Neuronal stem cell (in vitro differentiated cells): ENCODE measurements around the gene DDX39A.
A peak's percentile ranks its signal among the peaks of the same experiment; 100 is the strongest.

Experiments
- DNase-seq: peaks from one replicate; pipeline ENCODE4 v3.0.0-alpha.2; 2013; ENCODE audit warnings: low spot score
- H2AFZ ChIP-seq: one replicate; pipeline ENCODE4 v1.6.1; 2013; ENCODE audit warnings: mild to moderate bottlenecking, low read length, inconsistent platforms
- H2AK5ac ChIP-seq: 2 replicates; pipeline ENCODE4 v1.6.1; 2013; ENCODE audit warnings: low read depth, mild to moderate bottlenecking, inconsistent platforms, low read length, moderate library complexity, mixed read lengths
- H2BK120ac ChIP-seq: 2 replicates; pipeline ENCODE4 v1.6.1; 2013; ENCODE audit warnings: low read depth, mild to moderate bottlenecking, inconsistent platforms, low read length, moderate library complexity, mixed read lengths
- H2BK12ac ChIP-seq: one replicate; pipeline ENCODE4 v1.6.1; 2013; ENCODE audit warnings: low read length, inconsistent platforms
- H2BK15ac ChIP-seq: 2 replicates; pipeline ENCODE4 v1.6.1; 2013; ENCODE audit warnings: mild to moderate bottlenecking, low read length, inconsistent platforms, mixed read lengths
- H2BK5ac ChIP-seq: one replicate; pipeline ENCODE4 v1.6.1; 2013; ENCODE audit warnings: inconsistent platforms, mild to moderate bottlenecking, low read length, moderate library complexity
- H3K14ac ChIP-seq: one replicate; pipeline ENCODE4 v1.6.1; 2013; ENCODE audit warnings: low read length, inconsistent platforms
- H3K18ac ChIP-seq: 2 replicates; pipeline ENCODE4 v1.6.1; 2013; ENCODE audit warnings: low read length, inconsistent platforms
- H3K23ac ChIP-seq: 2 replicates; pipeline ENCODE4 v1.6.1; 2013; ENCODE audit warnings: low read depth, mild to moderate bottlenecking, mixed read lengths, low read length, inconsistent platforms; ENCODE audit not compliant: poor library complexity
- H3K27ac ChIP-seq: replicated peaks from 3 replicates; pipeline ENCODE4 v1.5.1; 2013; ENCODE audit warnings: low read length, inconsistent platforms
- H3K27me3 ChIP-seq, 3 experiments: 2 replicates each; pipeline ENCODE4 v1.6.1; 2013; ENCODE audit warnings: low read length in 3 of 3, mild to moderate bottlenecking in 2 of 3, inconsistent platforms in 1 of 3, low read depth in 1 of 3, mixed read lengths in 1 of 3, moderate library complexity in 1 of 3; ENCODE audit not compliant: control insufficient read depth in 3 of 3, insufficient read depth in 3 of 3
- H3K36me3 ChIP-seq, 2 donors: replicated peaks in 1 of 2; 2 replicates each; pipeline ENCODE4 v1.6.1; 2013; ENCODE audit warnings: low read length in 2 of 2; ENCODE audit not compliant: control insufficient read depth in 2 of 2, insufficient read depth in 2 of 2
- H3K4ac ChIP-seq: 2 replicates; pipeline ENCODE4 v1.6.1; 2013; ENCODE audit warnings: inconsistent platforms, mild to moderate bottlenecking, low read length, moderate library complexity
- H3K4me1 ChIP-seq, 2 donors: 1 replicate in 1 of 2; 2 replicates in 1 of 2; pipeline ENCODE4 v1.6.1; 2013; ENCODE audit warnings: low read length in 2 of 2, low read depth in 1 of 2; ENCODE audit not compliant: control insufficient read depth in 2 of 2, insufficient read depth in 1 of 2
- H3K4me2 ChIP-seq: one replicate; pipeline ENCODE4 v1.6.1; 2013; ENCODE audit warnings: mild to moderate bottlenecking, low read length, inconsistent platforms; ENCODE audit not compliant: insufficient read depth, poor library complexity, severe bottlenecking
- H3K4me3 ChIP-seq, 2 donors: 2 replicates each; pipeline ENCODE4 v1.5.1; 2013; ENCODE audit warnings: low read length in 2 of 2, mild to moderate bottlenecking in 2 of 2, inconsistent platforms in 1 of 2, moderate library complexity in 1 of 2
- H3K79me1 ChIP-seq: one replicate; pipeline ENCODE4 v1.6.1; 2013; ENCODE audit warnings: low read depth, mild to moderate bottlenecking, inconsistent platforms, low read length, moderate library complexity
- H3K9ac ChIP-seq: one replicate; pipeline ENCODE4 v1.6.1; 2013; ENCODE audit warnings: mild to moderate bottlenecking, low read depth, low read length, inconsistent platforms; ENCODE audit not compliant: poor library complexity
- H3K9me3 ChIP-seq, 2 donors: replicated peaks in 1 of 2; 2 replicates each; pipeline versions ENCODE3 to v1.6.1; 2013; ENCODE audit warnings: low read length in 2 of 2, mild to moderate bottlenecking in 2 of 2, inconsistent platforms in 1 of 2, low read depth in 1 of 2, mixed read lengths in 1 of 2, moderate library complexity in 1 of 2; ENCODE audit not compliant: control insufficient read depth in 2 of 2, insufficient read depth in 1 of 2
- H4K8ac ChIP-seq: one replicate; pipeline ENCODE4 v1.6.1; 2013; ENCODE audit warnings: low read depth, mild to moderate bottlenecking, inconsistent platforms, low read length, moderate library complexity
- H4K91ac ChIP-seq: one replicate; pipeline ENCODE4 v1.6.1; 2013; ENCODE audit warnings: low read length, low read depth, mild to moderate bottlenecking, inconsistent platforms; ENCODE audit not compliant: poor library complexity
- WGBS, 2 donors: extraction: QIAGEN DNeasy Blood & Tissue Kit; methylation state at CpG; one replicate each; pipeline ENCODE4 v1.1.7; 2013; ENCODE audit warnings: missing lambda C conversion rate in 2 of 2, mixed read lengths in 1 of 2; ENCODE audit not compliant: insufficient read length in 2 of 2, insufficient replicate concordance in 1 of 2; ENCODE audit errors: extremely low coverage in 2 of 2; 5-methylcytosine and 5-hydroxymethylcytosine counted together

Gene DDX39A

DNA sequence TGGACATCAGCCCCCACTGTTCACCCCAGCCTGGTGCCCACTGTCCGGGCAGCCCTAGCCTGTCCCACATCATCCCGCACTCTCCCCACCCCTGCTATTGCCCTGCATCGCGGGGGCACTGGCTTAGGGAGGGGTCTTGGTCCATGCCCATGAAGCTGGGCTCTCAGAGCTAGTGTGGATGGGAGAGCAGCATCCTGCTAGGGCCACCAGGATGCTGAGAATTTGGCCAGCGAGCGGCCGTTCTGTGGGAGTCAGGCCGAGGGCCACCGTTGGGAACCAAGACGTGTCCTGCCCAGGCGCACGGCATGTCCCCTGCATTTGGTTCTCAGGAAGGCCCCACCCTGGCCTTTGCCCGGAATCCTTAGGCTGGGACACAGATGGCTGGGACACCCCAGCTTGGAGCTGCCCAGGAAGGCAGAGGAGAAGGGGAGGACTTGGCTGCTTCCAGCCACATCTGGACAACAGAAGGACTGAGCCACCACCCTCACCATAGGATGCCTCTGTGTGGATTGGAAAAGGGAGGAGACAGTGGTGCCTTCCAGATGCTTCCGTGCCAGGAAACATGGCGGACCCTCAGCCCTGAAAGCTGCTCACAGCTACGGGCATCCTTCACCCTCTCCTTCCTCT lies 23.3 kb downstream of the DDX39A start:
- Histone ChIP-seq H2AFZ (no peak overlapping the region), H3K4me3 (no peak overlapping the region), H3K79me1 (no peaks in the 10 kb centered on the region), H3K9me3 (no peaks in the 10 kb centered on the region), H3K9ac (peak overlapping the region; percentile 77), H3K27me3 (peaks cover 0 to 4% (median 0%) of the 10 kb centered on the region in 3 experiments), H3K4me1 (peaks cover 0 to 3% of the 10 kb centered on the region in 2 donors), H3K14ac (no peak overlapping the region), H3K4ac (no peak overlapping the region), H4K91ac (no peak overlapping the region), H2BK12ac (peak overlapping the region; percentile 41), H3K27ac (no peak overlapping the region), H2BK15ac (peak overlapping the region; percentile 78), H3K36me3 (no peaks in the 10 kb centered on the region), H2BK120ac (peak overlapping the region; percentile 81), H3K4me2 (no peak overlapping the region), H3K23ac (no peak overlapping the region), H4K8ac (peak overlapping the region; percentile 56), H2BK5ac (no peak overlapping the region), H3K18ac (peak overlapping the region; percentile 59), H2AK5ac (peak overlapping the region; percentile 81)
- no peak for DNase-seq
- no CpG with 5 or more reads among the region's 16 CpGs for WGBS, 2 donors

DNA sequence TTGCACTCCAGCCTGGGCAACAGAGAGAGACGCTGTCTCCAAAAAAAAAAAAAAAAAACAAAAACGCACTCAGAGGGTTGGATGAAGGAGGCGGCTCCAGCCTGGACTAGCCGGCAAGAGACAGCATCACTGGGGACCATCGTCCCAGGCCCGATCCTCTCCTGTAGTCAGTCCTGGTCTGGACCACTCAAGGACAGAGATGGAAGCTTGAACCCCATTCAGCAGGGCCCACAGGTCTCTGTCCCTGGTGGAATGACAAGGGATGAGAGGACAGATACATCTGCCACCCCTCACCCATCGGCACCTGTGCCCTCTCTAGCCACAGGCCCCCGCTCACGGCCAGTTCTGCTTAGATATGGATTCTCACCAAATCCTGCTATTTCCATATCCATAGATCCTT lies 23.9 kb downstream of the DDX39A start:
- H2BK15ac ChIP-seq: peak overlapping the region; percentile 78
- H2BK120ac ChIP-seq: peak overlapping the region; percentile 81
- no peak overlapping the region for H2BK12ac ChIP-seq
- H3K9ac ChIP-seq: no peak overlapping the region
- no peak overlapping the region for H3K14ac ChIP-seq
- peaks cover 0 to 4% (median 0%) of the 10 kb centered on the region in 3 experiments for H3K27me3 ChIP-seq
- DNase-seq: no peak
- no peak overlapping the region for H3K18ac ChIP-seq
- no peak overlapping the region for H3K4me2 ChIP-seq
- H3K4ac ChIP-seq: no peak overlapping the region
- no peaks in the 10 kb centered on the region for H3K9me3 ChIP-seq
- H3K79me1 ChIP-seq: no peaks in the 10 kb centered on the region
- no peak overlapping the region for H2AFZ ChIP-seq
- no peak overlapping the region for H3K27ac ChIP-seq
- H3K4me1 ChIP-seq: peaks cover 0 to 3% of the 10 kb centered on the region in 2 donors
- H3K4me3 ChIP-seq: no peak overlapping the region
- no peaks in the 10 kb centered on the region for H3K36me3 ChIP-seq
- peak overlapping the region; percentile 81 for H2AK5ac ChIP-seq
- no peak overlapping the region for H4K91ac ChIP-seq
- WGBS, 2 donors: no CpG with 5 or more reads among the region's 9 CpGs
- H4K8ac ChIP-seq: no peak overlapping the region
- H2BK5ac ChIP-seq: no peak overlapping the region
- H3K23ac ChIP-seq: no peak overlapping the region

DNA sequence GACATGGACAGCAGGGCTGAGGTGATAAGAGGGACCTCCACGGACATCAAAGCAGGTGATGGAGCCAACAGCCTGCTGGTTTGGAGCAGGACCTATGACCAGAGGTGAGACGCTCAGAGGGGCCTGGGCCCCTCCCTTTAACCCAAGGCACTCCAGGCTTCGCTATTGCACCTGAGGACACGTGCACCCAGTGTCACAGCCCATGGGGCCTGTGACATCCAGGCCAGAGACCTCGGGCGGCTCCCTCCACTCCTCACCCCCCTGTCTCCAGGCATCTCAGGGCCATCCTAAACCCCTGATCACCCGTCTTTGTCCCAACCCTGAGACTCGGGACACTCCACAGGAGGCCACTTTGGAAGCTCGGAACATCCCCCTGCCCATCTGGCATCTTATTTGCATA lies 25.0 kb downstream of the DDX39A start:
- H2BK120ac ChIP-seq: no peak overlapping the region
- no peaks in the 10 kb centered on the region for H3K36me3 ChIP-seq
- H4K91ac ChIP-seq: no peak overlapping the region
- no peak overlapping the region for H3K4me2 ChIP-seq
- no peak overlapping the region for H4K8ac ChIP-seq
- H2BK15ac ChIP-seq: no peak overlapping the region
- no peak for DNase-seq
- H3K4ac ChIP-seq: no peak overlapping the region
- no CpG with 5 or more reads among the region's 9 CpGs for WGBS, 2 donors
- no peaks in the 10 kb centered on the region for H3K79me1 ChIP-seq
- no peak overlapping the region for H3K14ac ChIP-seq
- H3K4me3 ChIP-seq: no peak overlapping the region
- H3K4me1 ChIP-seq: peaks cover 0 to 3% of the 10 kb centered on the region in 2 donors
- H2AK5ac ChIP-seq: no peak overlapping the region
- no peak overlapping the region for H3K18ac ChIP-seq
- H3K23ac ChIP-seq: no peak overlapping the region
- H3K9ac ChIP-seq: no peak overlapping the region
- H3K27ac ChIP-seq: no peak overlapping the region
- H3K27me3 ChIP-seq: peaks cover 0 to 4% (median 0%) of the 10 kb centered on the region in 3 experiments
- no peak overlapping the region for H2BK12ac ChIP-seq
- no peak overlapping the region for H2AFZ ChIP-seq
- H2BK5ac ChIP-seq: peak overlapping the region; percentile 27
- H3K9me3 ChIP-seq: no peaks in the 10 kb centered on the region

DNA sequence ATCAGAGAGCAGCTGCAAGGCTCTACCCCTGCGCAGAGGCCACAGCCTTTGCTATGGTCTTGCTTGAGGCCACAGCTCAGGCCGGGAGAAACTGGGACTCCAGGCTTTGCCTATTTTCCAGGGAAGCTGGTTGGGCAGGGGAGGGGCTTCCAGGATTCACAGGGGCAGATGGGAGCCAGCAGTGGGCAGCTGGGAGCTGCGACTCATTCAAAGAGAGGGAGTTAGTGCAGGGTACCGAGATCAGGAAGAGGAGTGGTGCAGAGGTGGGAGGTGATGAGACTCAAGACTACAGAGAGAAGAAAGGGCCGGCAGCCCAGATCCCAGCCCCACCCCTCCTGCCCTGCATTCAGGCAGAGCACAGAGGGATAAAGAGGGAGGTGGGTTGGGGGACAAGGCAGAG lies 25.8 kb downstream of the DDX39A start:
- H4K8ac ChIP-seq: no peak overlapping the region
- no peaks in the 10 kb centered on the region for H3K9me3 ChIP-seq
- no peak overlapping the region for H3K27ac ChIP-seq
- no peak overlapping the region for H2BK12ac ChIP-seq
- no CpG with 5 or more reads among the region's 5 CpGs for WGBS, 2 donors
- no peak overlapping the region for H3K4me2 ChIP-seq
- no peak for DNase-seq
- H2AFZ ChIP-seq: peak overlapping the region; percentile 13
- H2BK15ac ChIP-seq: no peak overlapping the region
- H3K27me3 ChIP-seq: peaks cover 0 to 4% (median 0%) of the 10 kb centered on the region in 3 experiments
- no peak overlapping the region for H3K4me3 ChIP-seq
- H2BK5ac ChIP-seq: peak overlapping the region; percentile 27
- H3K14ac ChIP-seq: no peak overlapping the region
- no peak overlapping the region for H2BK120ac ChIP-seq
- no peak overlapping the region for H3K9ac ChIP-seq
- no peak overlapping the region for H3K18ac ChIP-seq
- peaks cover 0 to 3% of the 10 kb centered on the region in 2 donors for H3K4me1 ChIP-seq
- H2AK5ac ChIP-seq: no peak overlapping the region
- H3K36me3 ChIP-seq: no peaks in the 10 kb centered on the region
- H3K4ac ChIP-seq: no peak overlapping the region
- H3K79me1 ChIP-seq: no peaks in the 10 kb centered on the region
- H3K23ac ChIP-seq: no peak overlapping the region
- no peak overlapping the region for H4K91ac ChIP-seq
